MM.1S (cell line): ENCODE measurements around the gene DBNDD2.

Experiments used
- CTCF ChIP-seq: fragments of 300-600 bp; sonication (generic); IDR thresholded peaks from 2 replicates; pipeline ENCODE4 v1.5.1; 2016; ENCODE audit warnings: antibody characterized with exemption, low read length, mixed read lengths
- EZH2 ChIP-seq: fragments of 300-600 bp; sonication (generic); optimal IDR thresholded peaks from 2 replicates; pipeline ENCODE3; 2017; ENCODE audit warnings: low read depth, mild to moderate bottlenecking, antibody characterized with exemption, low read length, mixed read lengths
- EZH2phosphoT487 ChIP-seq: fragments of 300-600 bp; sonication (generic); IDR thresholded peaks from 2 replicates; pipeline ENCODE4 v1.6.1; 2018; ENCODE audit warnings: antibody characterized with exemption, low read length

GRCh38 chr20:45363611-45364492 is 44.2 kb upstream of the DBNDD2 start:
- TF ChIP-seq EZH2 (no peak), CTCF (no peak), EZH2phosphoT487 (no peak)
